ENCODE measurements around the gene TJP3.
"Not testable (repeated sequence)": the region's sequence is repeated elsewhere in the genome, so short reads cannot be mapped to it uniquely, and the experiment has no call there.

TJP3 gene, protein sequence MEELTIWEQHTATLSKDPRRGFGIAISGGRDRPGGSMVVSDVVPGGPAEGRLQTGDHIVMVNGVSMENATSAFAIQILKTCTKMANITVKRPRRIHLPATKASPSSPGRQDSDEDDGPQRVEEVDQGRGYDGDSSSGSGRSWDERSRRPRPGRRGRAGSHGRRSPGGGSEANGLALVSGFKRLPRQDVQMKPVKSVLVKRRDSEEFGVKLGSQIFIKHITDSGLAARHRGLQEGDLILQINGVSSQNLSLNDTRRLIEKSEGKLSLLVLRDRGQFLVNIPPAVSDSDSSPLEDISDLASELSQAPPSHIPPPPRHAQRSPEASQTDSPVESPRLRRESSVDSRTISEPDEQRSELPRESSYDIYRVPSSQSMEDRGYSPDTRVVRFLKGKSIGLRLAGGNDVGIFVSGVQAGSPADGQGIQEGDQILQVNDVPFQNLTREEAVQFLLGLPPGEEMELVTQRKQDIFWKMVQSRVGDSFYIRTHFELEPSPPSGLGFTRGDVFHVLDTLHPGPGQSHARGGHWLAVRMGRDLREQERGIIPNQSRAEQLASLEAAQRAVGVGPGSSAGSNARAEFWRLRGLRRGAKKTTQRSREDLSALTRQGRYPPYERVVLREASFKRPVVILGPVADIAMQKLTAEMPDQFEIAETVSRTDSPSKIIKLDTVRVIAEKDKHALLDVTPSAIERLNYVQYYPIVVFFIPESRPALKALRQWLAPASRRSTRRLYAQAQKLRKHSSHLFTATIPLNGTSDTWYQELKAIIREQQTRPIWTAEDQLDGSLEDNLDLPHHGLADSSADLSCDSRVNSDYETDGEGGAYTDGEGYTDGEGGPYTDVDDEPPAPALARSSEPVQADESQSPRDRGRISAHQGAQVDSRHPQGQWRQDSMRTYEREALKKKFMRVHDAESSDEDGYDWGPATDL

DNA sequence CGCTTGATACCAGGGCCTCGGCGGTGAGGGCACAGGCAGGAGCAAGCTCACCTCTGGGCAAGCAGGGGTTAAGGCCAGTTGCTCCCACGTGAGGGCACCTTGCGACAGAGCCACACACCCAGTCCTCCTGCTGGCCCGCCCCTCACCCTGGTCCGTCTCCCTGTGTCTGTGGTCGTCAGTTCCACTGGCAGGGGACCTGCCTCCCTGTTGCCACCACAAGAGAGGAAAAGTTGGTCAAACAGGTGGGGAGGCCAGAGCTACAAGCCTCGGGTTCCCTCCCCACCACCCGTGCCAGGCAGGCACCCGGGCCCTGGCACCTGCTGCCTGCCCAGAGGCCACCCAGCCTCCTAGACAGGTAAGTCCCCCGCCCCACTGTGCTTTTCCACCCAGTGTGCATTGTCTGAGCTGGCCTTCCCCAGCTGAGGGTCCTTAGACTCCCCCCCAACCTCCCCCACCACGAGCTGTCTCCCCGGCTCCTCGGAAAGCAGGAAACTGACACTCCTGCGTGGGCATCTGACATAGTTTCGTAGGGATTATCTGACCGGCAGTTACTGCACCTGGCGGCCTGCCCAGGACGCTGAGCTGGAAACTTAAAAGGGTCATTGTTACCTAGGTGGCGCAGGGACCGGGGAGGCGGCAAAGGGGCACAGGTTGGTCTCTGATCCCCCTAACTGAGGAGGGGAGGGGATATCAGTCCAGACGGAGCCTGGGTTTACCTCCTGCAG, at the start of gene TJP3:
Gene TJP3, plus strand, starts transcription at position 178 of the 725 bp plus-strand sequence. CDS start 20,049 bp downstream, outside the sequence.
- peak in 1 of 2 experiments; percentile 49 for DNase-seq

DNA sequence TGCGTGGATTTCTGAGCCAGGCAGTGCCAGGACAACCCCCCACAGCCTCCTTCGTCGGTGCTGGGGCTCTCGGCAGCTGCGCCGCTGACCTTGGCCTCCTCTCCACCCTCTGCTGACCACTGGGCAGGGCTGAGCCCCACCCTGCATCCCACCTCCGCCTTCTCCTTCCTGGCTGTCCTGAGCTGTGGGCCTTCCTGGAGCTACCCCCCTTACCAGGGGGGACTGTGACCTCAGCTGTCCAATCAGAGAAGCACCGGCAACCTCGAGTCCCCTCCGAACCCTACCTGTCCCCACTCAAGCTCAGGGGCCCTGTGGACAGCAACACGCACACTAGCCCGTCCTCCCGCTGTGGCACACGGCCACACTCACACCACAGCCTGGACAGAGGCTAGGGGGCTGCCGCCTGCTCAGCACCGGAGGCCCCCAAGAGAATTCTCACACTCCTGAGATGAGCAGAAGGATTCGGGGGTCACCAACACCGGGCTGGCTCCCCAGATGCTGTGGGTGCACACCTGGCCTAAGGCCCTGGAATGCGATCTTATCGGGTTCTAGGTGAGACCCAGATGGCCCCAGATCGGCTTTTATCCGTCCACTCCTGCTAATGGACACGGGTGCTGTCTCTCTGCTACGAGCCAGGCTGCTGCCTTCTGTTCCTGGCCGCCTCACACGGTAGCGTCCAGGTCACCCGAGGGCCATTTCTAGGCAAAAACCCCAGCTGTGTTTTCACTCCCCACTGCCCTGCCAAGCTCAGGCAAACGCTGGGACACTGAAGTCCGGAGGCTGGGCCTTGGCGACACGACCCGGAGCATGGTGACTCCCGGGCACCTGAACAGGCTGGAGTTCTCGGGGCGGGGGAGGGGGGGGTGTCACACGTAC, 49.1 kb upstream of the TJP3 start:
- DNase-seq = no peak

DNA sequence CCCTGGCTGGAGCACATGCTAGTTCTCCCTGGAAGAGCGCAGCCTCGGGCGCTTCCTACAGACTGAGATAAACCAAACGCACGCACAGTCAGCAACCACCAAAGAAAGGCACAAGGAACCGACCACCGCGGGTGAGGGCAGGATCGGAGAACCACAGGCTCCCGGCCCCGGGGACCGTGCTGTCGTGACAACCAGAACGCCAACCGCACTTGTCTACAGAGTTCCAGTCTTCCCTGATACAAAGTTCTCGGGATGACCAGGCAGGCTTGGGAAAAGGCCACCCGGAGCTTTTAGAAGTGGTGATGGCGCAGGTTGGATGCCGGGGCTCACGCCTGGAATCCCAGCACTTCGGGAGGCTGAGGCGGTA, 48.5 kb upstream of the TJP3 start:
- no peak for DNase-seq

DNA sequence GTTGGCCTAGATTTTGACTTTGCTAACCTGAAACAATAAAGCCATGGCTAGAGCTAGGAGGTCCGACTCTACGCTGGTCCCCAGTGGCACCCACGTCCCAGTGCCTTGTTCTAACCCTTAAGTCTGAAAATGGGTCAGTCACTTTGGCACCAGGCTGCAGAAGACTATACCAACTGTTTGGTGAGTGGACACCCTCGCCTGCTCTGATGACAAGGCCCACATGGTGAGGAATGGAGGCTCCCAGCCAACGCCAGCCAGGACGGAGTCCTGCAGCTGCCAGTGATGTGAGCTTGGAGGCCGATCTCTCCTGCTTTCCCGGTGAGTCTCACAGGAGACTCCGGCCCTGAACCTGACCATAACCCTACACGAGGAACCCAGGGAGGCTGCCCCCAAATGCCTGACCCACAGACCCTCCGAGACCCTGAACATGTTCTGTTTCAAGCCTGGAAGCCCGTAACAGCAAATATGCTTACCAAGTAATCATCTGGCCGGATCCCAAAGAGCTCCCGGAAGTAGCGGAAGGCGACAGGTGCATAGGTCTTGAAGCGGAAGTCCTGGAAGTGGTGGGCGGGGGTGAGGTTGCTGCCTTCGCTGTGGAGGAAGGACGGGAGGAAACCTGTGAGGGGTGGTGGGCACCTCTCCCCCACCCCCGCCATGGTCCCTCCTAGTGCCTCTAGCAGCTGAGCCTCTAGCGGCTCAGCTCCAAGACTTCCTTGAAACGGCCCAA, 47.5 kb upstream of the TJP3 start:
- DNase-seq = no peak

DNA sequence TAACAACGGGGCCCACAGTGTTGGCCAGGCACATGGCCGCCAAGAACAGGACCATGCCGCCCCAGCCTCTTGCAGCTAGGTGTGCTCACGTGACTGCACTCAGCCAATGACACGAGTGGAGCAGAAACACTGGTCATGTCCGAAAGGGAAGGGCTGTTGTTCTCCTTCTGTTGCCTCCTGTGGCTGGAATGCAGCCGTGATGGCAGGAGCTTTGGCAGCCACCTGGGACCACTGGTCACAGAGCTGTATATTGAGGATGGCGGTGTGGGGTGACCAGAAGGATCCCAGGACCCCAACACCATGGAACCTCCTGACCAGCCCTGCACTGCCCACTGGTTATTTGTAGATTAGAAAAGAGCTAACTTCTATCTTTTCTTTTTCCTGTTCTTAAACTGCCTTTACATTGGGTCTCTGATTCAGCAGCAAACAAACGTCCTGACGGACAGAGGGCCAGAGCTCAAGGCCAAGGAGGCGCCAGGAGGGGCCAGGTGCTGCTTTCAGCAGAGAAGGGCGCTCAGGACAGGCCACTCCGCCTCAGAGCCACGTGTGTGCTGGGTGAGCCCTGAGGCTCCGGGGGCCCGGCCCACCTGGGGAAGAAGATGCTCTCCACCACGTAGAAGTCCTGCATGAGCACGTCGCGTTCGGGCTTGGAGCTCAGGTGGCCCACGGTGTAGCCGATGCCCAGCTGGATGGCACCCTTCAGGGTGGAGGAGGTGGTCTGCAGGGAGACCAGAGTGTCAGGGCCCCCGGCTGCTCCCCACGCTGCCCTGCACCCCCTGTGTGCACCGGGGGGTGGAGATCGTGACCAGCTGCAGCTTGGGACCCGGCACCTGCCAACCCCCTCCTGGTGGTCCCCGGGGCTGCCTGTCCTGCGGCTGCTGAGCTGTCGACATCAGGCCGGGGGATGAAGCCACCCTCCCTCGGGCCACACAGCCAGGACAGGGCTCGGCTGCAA, 46.6 kb upstream of the TJP3 start:
- no peak for DNase-seq

DNA sequence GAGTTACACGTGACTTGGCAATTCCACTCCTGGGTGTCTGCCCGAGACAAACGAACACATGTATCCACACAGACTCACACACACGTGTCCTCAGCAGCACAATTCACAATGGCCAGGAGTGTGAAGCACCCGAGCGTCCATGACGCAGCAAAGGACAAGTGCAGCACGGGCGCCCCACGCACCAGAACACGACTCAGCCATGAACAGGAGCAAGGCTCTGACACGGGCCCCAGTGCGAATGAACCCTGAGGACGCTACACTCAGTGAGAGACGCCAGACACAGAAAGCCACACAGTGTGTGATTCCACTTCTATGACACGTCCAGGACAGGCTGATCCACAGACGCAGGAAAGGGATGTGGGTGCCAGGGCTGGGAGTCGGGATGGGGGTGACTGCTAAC, 44.3 kb upstream of the TJP3 start:
- DNase-seq = no peak

DNA sequence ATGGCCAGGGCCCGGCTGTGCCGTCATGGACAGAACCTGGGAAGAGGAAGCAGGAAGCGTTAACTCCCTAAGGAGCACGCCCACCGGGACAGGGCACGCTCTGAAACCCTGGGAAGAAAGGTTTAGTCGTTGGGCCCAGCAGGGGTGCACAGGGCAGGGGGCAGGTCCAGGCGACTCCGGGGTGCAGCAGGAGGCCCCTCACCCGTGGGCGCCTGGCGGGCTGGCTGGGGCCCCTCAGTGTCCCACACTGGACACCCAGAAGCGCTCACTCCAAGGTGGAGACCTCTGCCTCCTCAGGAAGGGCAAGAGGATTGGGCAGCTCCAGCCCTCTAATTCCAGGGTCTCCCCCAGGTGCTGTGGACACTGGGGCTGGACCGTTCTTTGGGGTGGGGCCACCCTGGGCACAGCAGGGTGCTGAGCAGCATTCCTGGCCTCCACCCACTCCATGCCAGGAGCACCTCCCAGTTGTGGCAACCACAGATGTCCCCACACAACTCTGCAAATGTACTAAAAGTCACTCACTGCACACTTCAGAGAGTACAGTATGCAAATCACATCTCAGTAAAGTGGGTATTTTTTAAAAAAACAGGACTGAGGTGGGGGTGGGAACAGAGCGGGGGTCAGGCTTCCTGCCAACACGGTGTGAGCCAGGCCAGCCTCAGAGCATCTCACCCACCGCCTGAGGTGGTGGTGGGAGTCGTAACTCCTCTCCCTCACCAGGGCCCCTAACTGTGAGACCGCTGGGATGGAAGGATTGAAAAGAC, 43.1 kb upstream of the TJP3 start:
- DNase-seq = no peak

DNA sequence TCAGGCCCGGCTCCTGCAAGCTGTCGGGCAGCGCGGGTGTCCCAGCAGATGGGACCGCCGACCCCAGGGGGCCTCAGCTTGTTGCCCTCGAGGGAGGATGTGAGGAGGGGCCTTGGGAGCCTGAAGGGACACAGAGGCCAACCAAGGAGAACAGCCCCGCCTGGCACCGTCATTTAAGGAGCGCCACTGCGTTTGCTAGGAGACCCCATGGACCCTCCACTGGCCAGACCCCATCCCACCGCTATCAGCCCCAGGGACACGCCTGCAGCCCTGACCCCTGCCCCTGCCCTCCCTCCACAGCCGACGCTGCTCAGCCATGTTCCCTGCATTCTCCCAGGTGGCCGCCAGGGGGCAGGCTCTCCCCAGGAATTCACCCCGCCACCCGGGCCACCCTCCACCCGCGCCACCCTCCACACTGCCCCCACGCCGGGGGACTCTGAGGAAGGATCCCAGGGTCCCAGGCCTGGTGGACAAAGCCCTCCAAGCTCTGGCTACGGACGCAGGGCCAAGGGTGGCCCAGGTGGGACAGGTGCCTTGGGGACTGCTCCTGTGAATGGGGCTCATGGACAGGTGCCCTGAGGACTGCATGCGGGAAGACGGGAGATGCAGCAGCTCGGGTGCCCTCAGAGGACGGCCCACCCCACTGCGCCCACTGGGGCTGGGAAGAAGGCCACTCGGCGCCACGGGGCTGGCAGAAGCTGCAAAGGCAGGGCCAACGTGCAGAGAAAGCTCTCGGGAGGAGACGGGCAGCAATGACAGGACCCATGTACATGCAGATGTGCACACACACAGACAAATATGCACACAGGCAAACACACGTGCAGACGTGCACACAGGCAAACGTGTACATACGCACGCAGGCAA, 42.3 kb upstream of the TJP3 start:
- DNase-seq = peak in 1 of 2 experiments; percentile 17

DNA sequence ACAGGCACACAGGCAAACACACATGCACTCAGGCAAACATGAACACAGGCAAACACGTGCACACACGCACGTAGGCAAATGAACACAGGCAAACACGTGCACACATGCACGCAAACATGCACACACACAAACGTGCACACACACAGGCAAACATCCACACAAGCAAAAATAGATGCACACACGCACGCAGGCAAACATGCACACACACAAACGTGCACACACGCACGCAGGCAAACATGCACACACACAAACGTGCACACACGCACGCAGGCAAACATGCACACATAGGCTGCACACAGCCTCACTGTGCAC, 41.7 kb upstream of the TJP3 start:
- not testable (repeated sequence) for DNase-seq

DNA sequence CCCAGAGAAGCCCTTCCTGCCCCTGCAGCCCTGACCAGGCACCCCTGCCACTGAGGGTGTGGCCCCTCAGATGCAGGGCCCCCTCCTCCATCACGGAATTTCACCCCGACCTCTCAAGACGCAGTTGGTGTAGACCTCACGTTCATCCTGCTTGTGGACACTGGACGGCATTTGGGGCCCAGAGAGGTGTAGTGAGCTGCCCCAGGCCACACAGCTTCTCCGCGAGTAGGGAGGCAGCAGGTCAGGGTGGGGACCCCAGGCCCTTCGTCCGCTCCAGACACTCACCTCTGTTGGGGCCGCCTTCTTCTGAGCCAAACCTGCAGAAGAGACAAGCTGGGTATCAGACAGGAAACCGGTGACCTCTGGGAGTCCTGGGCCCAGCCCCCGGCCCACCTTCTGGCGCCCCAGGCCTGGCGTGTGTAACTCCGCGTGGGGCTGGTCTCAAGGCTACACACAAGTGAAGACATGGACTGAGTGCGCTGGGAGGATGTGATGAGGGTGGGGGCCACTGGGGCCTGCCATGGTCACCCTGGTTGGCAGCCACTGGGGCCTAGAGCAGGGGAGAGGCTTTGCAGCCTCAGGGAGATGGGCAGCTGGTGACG, 41.0 kb upstream of the TJP3 start:
- no peak for DNase-seq

DNA sequence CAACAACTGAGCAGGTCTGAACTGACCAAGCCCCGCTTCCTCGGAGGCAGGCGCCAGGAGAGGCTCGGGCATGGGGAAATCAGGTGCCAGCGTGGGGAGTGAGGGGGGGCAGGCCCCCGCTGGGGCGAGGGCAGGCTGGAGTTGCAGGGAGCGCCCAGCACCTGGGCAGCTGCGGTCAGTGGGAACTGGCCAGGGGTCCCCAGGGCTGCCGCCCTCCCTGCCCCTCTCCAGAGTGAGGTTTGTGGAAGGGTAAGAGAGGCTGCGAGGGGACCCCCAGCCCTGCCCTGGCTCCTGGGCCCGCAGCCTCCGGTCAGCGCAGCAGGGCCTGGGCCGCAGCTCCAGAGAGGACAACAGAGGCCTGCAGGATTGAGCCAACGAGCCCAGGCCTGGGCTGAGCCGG, 40.4 kb upstream of the TJP3 start:
- DNase-seq = no peak

DNA sequence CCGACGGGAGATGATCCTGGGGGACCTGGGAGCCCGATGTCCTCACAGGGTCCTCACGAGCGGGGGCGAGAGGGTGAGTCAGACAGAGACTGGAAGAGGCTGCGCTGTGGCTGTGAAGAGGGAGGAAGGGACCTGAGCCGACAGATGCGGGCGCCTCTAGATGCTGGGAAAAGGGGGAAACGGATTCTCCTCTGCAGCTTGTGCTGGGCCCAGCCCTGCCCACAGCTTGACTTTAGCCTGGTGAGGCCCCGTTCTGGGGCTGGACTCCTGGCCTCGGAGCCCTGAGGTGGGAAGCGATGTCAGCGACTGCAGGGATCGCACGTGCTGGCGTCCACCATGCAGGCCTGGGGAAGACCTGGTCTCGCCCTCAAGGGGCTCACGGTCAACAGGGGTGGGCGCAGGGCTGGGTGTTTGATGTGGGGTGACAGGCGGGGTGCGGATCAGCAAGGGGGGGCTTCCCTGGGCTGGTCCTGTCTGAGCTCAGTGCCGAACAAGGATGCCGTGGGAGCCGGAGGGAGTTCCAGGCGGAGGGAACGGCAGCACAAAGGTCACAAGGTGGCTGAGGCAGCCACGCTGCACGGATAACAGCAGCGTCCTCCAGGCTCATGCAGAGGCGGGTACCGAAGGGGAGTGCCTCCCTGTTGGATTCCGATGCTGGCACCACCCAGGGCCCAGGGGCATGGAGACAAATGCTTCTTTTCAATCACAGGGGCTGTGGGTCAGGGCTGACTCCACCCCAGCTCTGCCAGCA, 39.7 kb upstream of the TJP3 start:
- no peak for DNase-seq

DNA sequence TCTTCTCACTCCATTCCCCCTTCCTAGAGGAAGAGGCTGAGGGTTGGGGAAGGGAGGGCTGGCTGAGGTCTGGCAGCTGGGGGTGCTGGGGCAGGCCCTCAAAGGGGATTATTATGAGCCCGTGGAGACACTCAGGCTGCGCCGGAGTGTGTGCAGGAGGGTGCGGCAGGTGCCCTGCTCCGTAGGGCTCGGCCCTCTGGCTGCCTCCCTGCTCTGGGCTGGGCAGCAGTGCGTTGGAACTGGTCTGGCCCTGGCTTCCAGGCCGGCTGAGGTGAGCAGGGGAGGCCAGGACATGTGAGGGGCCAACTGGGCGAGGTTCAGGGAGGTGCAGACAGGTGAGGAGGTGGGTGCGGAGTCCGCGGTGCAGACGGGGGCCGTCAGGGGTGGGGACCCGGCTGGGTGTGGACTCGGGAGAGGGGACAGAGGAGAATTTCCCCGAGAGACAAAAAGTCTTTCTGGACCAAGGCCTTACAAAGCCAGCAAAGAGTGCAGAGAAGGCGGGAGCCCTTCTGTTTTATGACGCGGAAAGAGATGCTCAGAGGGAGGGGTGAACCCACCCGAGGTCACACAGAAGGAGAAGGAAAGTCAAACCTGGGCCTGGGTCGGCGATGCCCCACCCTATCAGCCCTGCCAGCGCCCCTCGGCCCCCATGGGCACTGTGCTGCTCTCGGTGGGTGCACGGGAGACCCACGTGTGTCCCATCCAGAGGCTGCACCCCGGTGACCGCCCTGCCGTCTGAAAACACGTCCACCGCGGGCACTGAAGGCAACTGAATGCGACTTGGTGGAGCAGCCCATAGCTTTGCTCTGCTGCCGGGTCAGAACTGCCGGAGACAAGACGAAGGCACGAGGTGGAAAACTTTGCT, 38.9 kb upstream of the TJP3 start:
- DNase-seq = no peak

DNA sequence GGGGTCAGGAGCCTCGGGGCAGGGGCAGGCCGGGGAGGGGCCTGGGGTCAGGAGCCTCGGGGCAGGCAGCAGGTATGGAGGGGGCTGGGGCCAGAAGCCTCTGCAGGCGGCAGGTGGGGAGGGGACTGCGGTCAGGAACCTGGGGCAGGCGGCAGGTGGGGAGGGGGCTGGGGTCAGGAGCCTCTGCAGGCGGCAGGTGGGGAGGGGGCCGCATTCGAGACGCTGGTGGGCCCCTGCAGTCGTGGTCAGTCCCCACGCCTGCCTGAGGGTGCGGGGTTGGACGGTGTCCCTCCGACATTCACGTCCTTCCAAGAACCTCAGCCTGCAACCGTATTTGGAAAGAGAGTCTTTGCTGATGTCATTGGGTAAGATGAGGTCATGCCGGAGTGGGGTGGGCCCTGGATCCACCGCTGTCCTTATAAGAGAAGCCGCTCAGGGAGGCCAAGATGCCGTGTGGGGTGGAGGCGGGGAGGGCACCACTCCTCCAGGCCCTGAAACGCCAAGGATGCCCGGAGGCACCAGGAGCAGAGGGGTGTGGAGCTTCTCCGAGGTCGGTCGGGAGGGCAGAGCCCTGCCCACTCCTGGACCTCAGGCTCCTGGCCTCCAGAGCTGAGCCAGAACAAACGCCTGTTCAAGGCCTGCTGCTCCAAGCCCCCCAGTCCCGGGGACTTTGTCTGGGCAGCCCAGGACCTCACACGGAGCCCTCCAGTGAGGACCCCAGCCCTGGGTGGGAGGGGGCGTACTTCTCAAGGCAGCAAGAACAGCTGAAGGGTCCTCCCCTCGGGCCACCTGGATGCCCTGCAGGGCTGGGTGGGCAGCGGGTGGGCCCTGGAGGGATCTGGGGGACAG, 38.0 kb upstream of the TJP3 start:
- no peak for DNase-seq

Data from NCI-H526 (cell line).